GM19455 (cell line): ENCODE data around the gene ZNF451.
"Not testable (repeated sequence)": the region's sequence is repeated elsewhere in the genome, so short reads cannot be mapped to it uniquely, and the experiment has no call there.

Source experiments
- ATAC-seq: cut with Tn5 transposase; IDR thresholded peaks from one replicate; pipeline ENCODE4 v1.9.1; 2021; ENCODE audit not compliant: unreplicated experiment

ZNF451 gene

GRCh38 chr6:57091375-57091774, 1.4 kb downstream of the ZNF451 start:
- not testable (repeated sequence) for ATAC-seq

DNA sequence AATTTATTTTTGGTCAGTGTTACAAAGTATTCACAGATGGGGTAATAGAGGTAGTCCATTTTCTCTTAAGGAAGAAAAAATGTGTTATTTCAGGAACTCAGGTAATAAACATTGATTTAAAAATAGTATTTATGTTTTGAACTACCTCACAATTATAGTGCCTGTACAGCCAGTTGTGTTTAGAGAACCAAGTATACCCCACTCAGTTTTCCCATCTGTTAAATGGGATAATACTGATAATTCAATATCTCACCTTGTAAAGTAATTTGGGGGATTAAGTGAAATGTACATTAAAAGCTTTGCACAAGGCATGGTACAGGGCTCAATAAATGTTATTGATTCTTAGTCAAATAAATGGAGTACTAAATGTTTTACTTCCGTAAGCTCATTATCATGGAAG, 4.7 kb downstream of the ZNF451 start:
- ATAC-seq: no peak

- ATAC-seq: no peak
These were observed 7.6 kb downstream of the ZNF451 start for GRCh38 chr6:57097596-57097995.

- ATAC-seq: no peak
These were observed 13.0 kb downstream of the ZNF451 start for GRCh38 chr6:57102976-57103375.

- no peak for ATAC-seq
These were observed 14.3 kb downstream of the ZNF451 start for GRCh38 chr6:57104336-57104735.

GRCh38 chr6:57106990-57107389, 17.0 kb downstream of the ZNF451 start:
- no peak for ATAC-seq

DNA sequence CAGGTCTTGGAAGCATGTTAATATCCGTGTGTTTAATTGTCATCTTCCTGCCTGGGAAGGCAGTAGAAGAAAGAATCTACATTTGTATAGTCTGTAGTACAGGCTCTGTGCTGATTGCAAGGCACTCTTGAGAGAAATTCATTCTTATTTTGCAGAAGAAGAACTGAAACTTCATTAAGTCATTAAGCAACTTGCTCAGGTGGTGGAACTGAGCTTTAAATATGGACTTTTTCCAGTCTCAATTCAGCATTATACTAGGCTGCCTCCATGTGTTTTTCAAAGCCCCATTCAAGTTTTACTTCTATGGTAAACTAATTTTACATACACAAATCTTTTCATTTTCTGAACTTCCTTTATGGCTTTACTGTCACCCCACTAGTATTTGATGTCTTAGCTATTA, 18.7 kb downstream of the ZNF451 start:
- ATAC-seq: peak; percentile 88

DNA sequence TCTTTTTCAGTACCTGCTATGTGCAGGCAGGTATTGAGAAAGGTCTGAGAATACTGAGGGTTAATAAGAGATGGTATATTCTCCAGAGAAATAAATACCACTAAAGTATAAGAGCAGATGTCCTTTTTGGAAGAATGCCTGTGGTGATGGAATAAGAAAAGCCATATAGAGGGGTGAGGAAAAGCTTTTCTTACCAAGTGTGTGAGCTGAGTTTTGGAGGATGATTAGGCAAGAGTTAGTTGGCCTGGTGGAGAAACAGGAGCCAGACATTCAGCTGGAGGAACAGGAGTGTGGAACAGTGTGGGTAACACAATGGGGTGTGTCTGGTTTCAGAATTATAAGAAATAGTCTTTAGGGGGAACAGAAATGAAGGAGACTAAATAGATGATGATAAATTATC, 19.9 kb downstream of the ZNF451 start:
- no peak for ATAC-seq

GRCh38 chr6:57113105-57113504, 23.1 kb downstream of the ZNF451 start:
- no peak for ATAC-seq

DNA sequence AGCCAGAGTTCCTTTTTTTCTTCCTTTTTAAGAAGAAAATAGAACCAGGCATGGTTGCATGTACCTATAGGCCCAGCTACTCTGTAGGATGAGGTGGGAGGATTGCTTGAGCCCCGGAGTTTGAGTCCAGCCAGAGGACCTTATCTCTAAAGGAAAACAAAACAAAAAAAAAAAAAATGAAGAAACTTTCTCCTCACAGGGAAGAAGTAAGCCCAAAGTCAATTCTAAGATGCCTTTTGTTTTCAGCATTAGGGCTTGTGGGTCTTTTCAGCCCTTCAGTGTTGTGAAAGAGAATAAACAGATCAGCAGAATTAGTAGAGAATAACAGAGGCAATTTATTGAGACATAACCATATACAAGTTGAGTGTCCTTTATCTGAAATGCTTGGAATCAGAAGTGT, 26.8 kb downstream of the ZNF451 start:
- no peak for ATAC-seq

DNA sequence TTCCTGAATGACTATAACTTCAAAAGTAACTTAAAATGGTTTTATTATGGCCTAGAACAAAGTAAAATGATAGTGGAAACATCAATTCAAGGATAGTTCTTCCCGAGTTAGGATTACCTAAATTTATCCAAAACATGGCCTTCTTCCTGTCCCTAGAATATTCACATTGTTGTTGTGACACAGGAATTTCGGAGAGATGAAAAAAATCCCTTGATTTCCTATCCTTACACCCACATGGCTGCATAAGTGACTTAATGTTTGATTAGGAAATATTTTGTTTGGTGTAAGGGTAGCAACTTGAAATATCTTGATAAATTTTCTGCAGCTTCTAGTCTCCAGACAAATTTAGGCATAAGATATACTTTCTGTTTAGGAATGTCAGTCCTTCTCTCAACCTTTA, 27.8 kb downstream of the ZNF451 start:
- no peak for ATAC-seq

- ATAC-seq: no peak
These were observed 33.1 kb downstream of the ZNF451 start for GRCh38 chr6:57123111-57123510.

GRCh38 chr6:57127763-57128162, 37.8 kb downstream of the ZNF451 start:
- no peak for ATAC-seq

- ATAC-seq: no peak
These were observed 40.7 kb downstream of the ZNF451 start for GRCh38 chr6:57130661-57131177.

DNA sequence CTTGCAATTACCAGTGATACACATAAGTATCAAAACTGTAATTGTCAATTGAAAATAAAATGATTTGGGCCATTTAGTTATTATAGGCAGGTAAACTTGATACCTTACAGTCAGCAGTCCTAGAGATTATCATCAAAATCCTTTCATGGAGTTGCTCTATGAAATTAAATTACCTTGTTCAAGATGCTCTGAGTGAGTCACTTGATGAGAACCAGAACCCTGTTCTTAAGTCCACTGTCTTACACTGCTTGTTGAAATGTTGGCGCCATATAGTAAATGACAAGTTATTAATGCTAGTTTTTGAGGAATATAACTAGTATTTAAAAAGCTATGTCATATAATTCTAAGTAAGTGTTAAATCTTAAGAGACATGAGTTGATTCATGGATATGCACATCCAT, 45.0 kb downstream of the ZNF451 start:
- ATAC-seq: no peak

- ATAC-seq: no peak
These were observed 45.9 kb downstream of the ZNF451 start for GRCh38 chr6:57135885-57136284.

GRCh38 chr6:57137350-57137749, 47.4 kb downstream of the ZNF451 start:
- no peak for ATAC-seq

- ATAC-seq: no peak
These were observed 48.0 kb downstream of the ZNF451 start for GRCh38 chr6:57138026-57138425.

GRCh38 chr6:57141451-57142177, 51.6 kb downstream of the ZNF451 start:
- no peak for ATAC-seq

- no peak for ATAC-seq
These were observed 52.2 kb downstream of the ZNF451 start for GRCh38 chr6:57142178-57142525.

GRCh38 chr6:57143690-57144089, 53.7 kb downstream of the ZNF451 start:
- no peak for ATAC-seq

DNA sequence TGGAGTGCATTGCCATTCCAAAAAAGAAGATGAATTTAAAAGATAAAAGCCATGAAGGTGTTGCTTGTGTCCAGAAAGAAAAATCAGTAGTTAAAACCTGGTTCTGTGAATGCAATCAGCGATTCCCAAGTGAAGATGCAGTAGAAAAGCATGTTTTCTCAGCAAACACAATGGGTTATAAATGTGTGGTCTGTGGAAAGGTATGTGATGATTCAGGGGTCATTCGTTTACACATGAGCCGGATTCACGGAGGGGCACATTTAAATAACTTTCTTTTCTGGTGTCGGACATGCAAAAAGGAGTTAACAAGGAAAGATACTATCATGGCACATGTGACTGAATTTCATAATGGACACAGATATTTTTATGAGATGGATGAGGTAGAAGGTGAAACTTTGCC, 57.4 kb downstream of the ZNF451 start:
- no peak for ATAC-seq
